DMS114 treated with DMSO at 0.1 percent for 48 hours (cell line): ENCODE data around the gene ST6GALNAC6.
"Not testable (repeated sequence)": the region's sequence is repeated elsewhere in the genome, so short reads cannot be mapped to it uniquely, and the experiment has no call there.

Experiments
- DNase-seq: peaks from one replicate; lab custom pipeline; 2025; ENCODE audit not compliant: unreplicated experiment; lab: John Stamatoyannopoulos, UW

The ST6GALNAC6 gene

GRCh38 chr9:127838375-127839078, 60.9 kb downstream of the ST6GALNAC6 start:
- DNase-seq: no peak

- DNase-seq: no peak
Measured at GRCh38 chr9:127837346-127837745, 62.1 kb downstream of the ST6GALNAC6 start.

GRCh38 chr9:127836561-127836960, 62.8 kb downstream of the ST6GALNAC6 start:
- not testable (repeated sequence) for DNase-seq

- DNase-seq: no peak
Measured at GRCh38 chr9:127835991-127836516, 63.3 kb downstream of the ST6GALNAC6 start.
